Body of pancreas (tissue), 4 donors: ENCODE data around the gene FBXL4.

Experiments
- POLR2A ChIP-seq, 3 donors: fragments of 450-650 bp; IDR thresholded peaks; one replicate each; pipeline ENCODE4 v1.6.1; 2016; ENCODE audit warnings: antibody characterized with exemption in 3 of 3, mild to moderate bottlenecking in 2 of 3
- TF ChIP-seq, protein P1 (sequence below), 7 experiments: fragments of 450-650 bp in 4 of 7; fragments of 200-600 bp in 3 of 7; sonication (generic) in 3 of 7; IDR thresholded peaks; one replicate each; pipeline ENCODE4 v1.5.1; 2016 to 2019; ENCODE audit warnings: antibody characterized with exemption in 7 of 7

DNA sequence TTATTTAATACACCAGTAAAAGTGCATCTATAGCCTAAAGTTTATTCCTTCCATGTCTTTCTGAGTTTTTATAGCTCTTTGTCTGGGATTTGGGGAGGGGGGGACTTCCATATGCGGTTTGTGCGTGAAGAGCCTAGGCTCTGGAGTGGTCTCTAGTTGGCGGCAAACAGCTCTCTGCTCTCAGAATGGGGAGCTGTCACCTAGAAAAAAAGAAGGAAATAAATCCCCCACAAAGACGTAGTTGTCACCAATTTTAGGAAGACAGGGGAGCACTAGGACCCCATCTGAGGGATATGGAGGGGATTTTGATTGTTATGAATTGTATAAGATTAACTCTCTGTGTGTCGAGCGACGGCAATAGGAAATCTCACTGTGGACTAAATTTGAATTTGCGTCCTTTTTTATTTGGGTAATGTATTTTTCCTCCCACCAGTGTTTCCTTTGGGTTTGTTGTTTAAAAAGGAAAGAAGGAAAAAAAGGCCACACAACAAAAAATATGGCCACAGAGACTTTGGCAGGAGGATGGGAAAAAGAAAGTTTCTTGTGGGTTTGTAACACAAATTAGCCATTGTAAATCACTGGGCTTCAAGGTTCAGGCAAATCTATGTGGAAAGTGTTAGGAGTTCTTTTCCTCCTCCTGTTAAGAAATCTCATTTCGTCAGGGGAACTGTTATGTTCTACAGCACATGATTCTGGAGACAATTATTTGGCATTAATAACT, 106.0 kb downstream of the FBXL4 start:
- TF ChIP-seq, protein P1, sequence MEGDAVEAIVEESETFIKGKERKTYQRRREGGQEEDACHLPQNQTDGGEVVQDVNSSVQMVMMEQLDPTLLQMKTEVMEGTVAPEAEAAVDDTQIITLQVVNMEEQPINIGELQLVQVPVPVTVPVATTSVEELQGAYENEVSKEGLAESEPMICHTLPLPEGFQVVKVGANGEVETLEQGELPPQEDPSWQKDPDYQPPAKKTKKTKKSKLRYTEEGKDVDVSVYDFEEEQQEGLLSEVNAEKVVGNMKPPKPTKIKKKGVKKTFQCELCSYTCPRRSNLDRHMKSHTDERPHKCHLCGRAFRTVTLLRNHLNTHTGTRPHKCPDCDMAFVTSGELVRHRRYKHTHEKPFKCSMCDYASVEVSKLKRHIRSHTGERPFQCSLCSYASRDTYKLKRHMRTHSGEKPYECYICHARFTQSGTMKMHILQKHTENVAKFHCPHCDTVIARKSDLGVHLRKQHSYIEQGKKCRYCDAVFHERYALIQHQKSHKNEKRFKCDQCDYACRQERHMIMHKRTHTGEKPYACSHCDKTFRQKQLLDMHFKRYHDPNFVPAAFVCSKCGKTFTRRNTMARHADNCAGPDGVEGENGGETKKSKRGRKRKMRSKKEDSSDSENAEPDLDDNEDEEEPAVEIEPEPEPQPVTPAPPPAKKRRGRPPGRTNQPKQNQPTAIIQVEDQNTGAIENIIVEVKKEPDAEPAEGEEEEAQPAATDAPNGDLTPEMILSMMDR (IDR thresholded peaks at IDR 0.05), result no peak
- no peak for TF ChIP-seq POLR2A (IDR thresholded peaks at IDR 0.05)
